NT2/D1 (cell line): Measurements from ENCODE around the gene HYDIN.
"Not testable (repeated sequence)": the region's sequence is repeated elsewhere in the genome, so short reads cannot be mapped to it uniquely, and the experiment has no call there.

Experiments used
- SUZ12 ChIP-seq: IDR thresholded peaks from 2 replicates; pipeline ENCODE4 v1.6.1; 2011; ENCODE audit not compliant: insufficient read length, insufficient read depth; ENCODE audit errors: extremely low read depth
- YY1 ChIP-seq: IDR thresholded peaks from 2 replicates; pipeline ENCODE4 v1.6.1; 2011; ENCODE audit not compliant: insufficient read length, insufficient read depth

- TF ChIP-seq YY1, SUZ12: not testable (repeated sequence)
Observed at GRCh38 chr16:71027511-71027910, 203.0 kb downstream of the HYDIN start.
